ENCODE data around the gene LSAMP.

GRCh38 chr3:115859002-115859807, 586.1 kb downstream of the LSAMP start:
- no peak for TF ChIP-seq CTCF (IDR thresholded peaks at IDR 0.05)
- no peak for TF ChIP-seq POLR2A (IDR thresholded peaks at IDR 0.05)

Measured in esophagus squamous epithelium (tissue), 4 donors.